GM18951 (cell line): ENCODE results near the gene ADPRS.

ENCODE experiments used
- POLR2A ChIP-seq: IDR thresholded peaks from 4 replicates; pipeline ENCODE4 v1.6.1; 2011; ENCODE audit warnings: mild to moderate bottlenecking; ENCODE audit not compliant: insufficient read length, insufficient read depth; ENCODE audit errors: extremely low read depth
- in situ Hi-C: fragments of 300-500 bp; cut with MboI; formaldehyde crosslinking; loops from one replicate; pipeline ENCODE4 v1.12.0; 2022; ENCODE audit warnings: low sequenced_read_pairs, mixed read lengths, inconsistent platforms; ENCODE audit not compliant: unreplicated experiment

Gene ADPRS

GRCh38 chr1:36083635-36084496 lies 4.8 kb upstream of the ADPRS start, which contains the start of gene TEKT2:
TEKT2 (plus strand) TSS chr1:36084094; CDS start chr1:36084922, 828 bp downstream.
- TF ChIP-seq POLR2A: no peak
- in situ Hi-C loops: no loop called here

DNA sequence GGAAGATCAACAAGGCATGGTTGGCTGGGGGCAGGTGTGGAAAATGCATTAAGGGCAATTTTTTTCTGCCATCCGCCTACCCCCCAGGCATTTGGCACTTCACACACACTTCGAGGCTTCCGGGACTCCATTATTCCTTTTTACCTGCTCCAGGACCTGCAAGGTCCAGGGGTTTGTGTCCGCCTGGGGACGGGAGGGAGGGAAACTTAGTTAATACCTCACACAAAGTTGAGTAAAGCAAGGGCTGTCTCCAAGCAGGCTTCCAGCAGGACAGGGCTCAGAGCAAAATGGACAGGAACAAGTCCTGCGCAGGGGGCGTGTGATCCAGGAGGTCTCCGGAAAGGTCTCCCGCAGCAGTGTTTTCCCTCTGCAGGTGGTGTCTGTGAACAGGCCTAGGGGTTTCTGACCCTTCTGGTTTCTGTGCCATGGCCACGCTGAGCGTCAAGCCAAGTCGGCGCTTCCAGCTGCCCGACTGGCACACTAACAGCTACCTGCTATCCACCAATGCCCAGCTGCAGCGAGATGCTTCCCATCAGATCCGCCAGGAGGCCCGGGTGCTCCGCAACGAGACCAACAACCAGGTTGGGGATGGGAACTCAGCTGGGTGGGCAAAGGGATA lies 4.1 kb upstream of the ADPRS start:
- TF ChIP-seq POLR2A: no peak
- in situ Hi-C loops: no loop called here

DNA sequence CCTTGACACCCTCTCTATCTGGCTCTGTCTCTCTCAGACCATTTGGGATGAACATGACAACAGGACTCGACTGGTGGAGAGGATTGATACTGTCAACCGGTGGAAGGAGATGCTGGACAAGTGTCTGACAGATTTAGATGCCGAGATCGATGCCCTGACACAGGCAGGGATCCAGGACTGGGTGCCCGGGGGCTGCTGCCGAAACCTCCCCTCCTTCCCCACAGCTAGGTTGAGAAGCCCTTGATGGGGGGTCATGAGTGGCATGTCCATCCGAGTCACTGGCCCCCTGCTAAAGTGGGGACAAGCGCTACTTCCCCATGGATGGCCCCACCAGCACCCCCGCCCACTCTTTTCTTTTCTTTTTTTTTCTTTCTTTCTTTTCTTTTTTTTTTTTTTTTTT lies 3.6 kb upstream of the ADPRS start:
- in situ Hi-C loops: no loop called here
- no peak for TF ChIP-seq POLR2A

DNA sequence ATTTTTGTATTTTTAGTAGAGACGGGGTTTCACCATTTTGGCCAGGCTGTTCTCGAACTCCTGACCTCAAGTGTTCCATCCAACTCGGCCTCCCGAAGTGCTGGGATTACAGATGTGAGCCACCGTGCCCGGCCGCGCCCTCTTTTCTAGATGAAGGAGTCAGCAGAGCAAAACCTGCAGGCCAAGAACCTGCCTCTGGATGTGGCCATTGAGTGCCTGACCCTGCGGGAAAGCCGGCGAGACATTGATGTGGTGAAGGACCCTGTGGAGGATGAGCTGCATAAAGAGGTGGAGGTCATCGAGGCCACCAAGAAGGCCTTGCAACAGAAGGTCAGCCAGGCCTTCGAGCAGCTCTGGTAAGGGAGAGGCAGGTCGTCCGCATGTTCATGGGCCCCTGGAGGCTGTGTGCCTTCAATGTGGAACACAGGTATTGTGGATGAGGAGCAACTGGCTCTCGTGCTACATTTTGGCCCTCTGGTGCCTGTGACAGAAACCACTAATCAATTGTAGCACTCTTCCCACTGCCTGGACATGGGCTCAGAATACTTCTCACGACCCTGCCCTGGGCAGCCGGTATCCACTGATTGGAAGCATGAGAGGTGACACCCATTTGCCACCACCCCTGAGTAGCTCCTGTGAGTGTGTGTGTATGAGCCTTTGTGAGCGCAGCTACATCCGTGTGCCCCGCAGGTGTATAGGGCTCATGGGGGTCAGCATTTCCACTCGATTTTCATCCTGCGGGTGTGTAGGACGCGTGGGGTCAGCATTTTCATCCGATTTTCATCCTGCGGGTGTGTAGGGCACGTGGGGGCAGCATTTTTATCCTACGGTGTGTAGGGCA lies 2.8 kb upstream of the ADPRS start:
- TF ChIP-seq POLR2A: no peak
- in situ Hi-C loops: no loop called here

- in situ Hi-C loops: no loop called here
- TF ChIP-seq POLR2A: no peak
These were observed 2.0 kb upstream of the ADPRS start for GRCh38 chr1:36086529-36087232.

- in situ Hi-C loops: no loop called here
- TF ChIP-seq POLR2A: no peak
These were observed 1.2 kb upstream of the ADPRS start for GRCh38 chr1:36087233-36088123.

DNA sequence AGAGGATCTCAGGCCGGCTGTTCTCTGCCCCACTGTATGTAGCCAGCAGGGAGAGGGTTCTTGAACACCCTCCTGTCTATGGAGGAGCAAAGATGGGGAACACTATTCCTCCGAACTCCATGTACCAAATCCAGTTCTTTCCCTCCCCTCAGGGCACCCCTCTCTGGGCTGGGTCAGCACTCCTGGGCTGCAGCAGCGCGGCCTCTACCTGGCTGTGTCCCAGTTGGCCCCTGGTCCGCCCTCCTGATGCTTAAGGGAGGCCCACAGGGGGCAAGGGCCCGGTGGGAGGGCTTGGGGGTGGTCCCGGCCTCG lies 471 bp upstream of the ADPRS start:
- in situ Hi-C loops: no loop called here
- no peak for TF ChIP-seq POLR2A

DNA sequence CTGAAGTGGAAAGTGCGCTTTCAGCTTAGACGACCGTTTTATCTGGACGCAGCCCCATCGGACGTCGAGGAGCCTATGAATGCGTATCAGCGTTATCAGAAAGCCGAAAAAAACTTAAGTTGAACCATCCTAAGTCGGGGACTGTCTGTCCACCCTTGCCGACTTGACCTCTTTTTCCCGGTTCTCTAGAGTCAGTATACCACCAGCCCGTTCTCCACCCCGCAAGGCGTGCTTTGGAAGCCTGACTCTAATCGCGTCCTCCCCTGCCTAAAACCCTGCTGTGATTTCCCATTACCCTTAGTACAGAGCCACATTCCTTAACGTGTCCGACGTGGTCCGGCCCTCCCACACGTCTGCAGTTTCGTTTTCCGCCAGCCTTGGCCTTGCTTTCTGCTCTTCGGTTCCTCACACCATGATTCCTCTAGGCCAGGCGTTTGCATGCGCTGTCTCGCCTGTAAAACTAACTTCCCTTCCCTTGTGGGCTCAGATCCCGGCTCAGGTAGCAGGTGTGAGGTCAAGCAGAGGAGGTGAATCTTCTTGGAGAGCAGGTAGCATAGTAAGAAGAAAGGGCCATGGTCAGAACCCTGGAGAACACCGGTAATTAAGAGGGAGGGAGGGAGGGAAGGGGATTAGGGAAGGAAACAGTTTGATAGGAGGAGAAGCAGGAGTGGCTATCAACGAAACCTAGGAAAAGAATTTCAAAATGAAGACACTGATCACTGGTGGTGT lies 865 bp downstream of the ADPRS start:
- in situ Hi-C loops: no loop called here
- TF ChIP-seq POLR2A: no peak

DNA sequence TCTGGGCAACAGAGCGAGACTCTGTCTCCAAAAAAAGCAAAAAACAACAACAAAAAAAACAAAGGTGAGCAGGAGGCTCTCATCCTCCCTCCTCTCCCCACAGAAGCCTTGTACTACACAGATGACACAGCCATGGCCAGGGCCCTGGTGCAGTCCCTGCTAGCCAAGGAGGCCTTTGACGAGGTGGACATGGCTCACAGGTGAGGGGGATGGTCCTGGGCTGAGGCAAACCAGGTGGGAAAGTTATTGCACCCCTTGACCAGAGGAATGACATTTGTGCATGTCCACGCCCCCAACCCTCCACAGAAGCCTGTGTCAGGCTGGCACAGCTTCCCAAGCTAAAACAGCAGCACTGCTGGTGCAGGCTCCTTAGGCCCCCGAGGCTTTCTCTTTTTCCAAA lies 2.4 kb downstream of the ADPRS start:
- TF ChIP-seq POLR2A: no peak
- in situ Hi-C loops: no loop called here

DNA sequence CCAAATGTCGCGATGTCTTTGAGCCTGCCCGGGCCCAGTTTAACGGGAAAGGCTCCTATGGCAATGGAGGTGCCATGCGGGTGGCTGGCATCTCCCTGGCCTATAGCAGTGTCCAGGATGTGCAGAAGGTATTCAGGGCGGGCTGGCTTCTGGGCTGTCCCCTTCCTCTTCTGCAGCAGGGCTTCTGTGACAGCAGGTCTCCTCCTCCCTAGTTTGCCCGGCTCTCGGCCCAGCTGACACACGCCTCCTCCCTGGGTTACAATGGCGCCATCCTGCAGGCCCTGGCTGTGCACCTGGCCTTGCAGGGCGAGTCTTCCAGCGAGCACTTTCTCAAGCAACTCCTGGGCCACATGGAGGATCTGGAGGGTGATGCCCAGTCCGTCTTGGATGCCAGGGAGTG lies 3.0 kb downstream of the ADPRS start:
- no peak for TF ChIP-seq POLR2A
- in situ Hi-C loops: no loop called here

DNA sequence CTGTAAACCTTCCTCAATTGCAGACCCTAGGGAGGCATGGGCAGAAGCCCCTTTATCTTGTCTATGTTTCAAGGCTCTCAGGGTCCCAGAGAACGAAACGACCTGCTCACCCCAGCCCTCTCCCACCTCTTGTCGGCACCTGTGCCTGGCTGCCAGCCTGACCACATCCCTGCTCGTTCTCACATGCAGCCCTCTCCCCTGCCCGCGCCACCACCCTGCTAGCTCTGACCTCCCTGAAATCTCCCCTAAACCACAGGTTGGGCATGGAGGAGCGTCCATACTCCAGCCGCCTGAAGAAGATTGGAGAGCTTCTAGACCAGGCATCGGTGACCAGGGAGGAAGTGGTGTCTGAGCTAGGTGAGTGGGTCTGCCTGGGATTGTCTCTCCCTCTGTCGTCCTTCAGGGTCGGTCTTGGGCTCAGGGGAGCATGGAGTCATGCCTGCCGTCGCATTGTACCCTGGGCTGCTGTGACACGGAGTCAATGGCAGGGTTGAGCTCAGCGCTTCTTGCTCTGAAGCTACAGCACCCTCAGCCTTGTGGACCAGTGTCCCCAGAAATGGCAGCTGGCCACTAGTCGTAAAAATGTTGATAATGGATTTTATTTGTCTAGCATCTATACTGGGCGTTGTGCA lies 3.6 kb downstream of the ADPRS start:
- in situ Hi-C loops: no loop called here
- TF ChIP-seq POLR2A: no peak
